ENCODE measurements around the gene PSMA8. TPM values are rescaled to one million over a fixed set of nuclear protein-coding genes. Genes with fewer than 3 reads are reported as not detected.
"Not testable (repeated sequence)": the region's sequence is repeated elsewhere in the genome, so short reads cannot be mapped to it uniquely, and the experiment has no call there.

PSMA8 gene
- total and polyA plus RNA-seq, 10 donors = 0.34 to 1.4 (median 0.77) TPM; not detected in 3

DNA sequence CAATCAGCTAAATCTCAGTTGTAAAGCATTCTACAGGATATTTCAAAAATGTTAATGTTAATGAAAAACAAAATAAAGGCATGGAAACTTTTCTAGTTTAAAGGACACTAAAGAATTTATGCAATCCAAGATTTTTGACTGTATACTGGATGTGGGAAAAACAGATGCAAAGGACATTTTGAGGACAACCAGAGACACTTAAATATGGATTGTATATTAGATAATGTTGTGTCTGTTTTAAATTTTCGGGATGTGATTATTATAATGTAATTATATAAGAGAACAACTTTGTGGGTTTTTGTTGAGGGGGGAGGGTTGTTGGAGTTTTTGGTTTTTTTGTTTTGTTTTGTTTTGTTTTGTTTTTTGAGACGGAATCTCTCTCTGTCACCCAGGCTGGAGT is 30.9 kb downstream of the PSMA8 start:
- intact Hi-C loops (cut with DNase I; ENCODE audit: low total_unique reads) = no loop called here
- no peaks in the 10 kb centered on the region for H3K27me3 ChIP-seq (replicated peaks in 1 of 7)
- TF ChIP-seq POLR2AphosphoS5 (IDR thresholded peaks at IDR 0.05) (no peak), CTCF (IDR thresholded peaks at IDR 0.05 in 8 of 11, conservative IDR thresholded peaks at IDR 0.05 in 3 of 11) (no peak), POLR2A (IDR thresholded peaks at IDR 0.05) (no peak)
- H3K9me3 ChIP-seq = no peaks in the 10 kb centered on the region
- H3K4me1 ChIP-seq = peaks cover 0 to 7% (median 0%) of the 10 kb centered on the region in 6 donors
- no peaks in the 10 kb centered on the region for H3K36me3 ChIP-seq
- no peak overlapping the region for H3K27ac ChIP-seq
- WGBS, 5 donors = 89 to 100% (median 95%) methylated on average over 2 of the region's 2 CpGs
- DNase-seq = no peak
- H3K4me3 ChIP-seq = no peak overlapping the region

DNA sequence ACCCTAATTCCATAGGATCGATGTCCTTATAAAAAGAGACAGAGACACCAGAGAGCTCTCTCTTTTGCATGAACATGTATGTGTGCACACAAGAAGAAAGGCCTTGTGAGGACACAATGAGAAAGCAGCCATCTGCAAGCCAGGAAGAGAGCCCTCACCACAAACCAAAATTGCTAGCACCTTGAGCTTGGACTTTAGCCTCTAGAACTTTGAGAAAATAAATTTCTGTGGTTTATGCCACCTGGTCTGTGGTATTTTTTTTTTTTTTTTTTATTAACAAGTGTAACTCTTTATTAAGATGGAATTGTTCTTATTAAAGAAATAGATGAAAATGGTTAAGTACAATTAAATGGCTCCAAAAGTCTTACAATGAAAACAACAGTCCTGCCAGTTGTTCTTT is 33.9 kb downstream of the PSMA8 start:
- H3K36me3 ChIP-seq; H3K27ac ChIP-seq; H3K4me1 ChIP-seq; DNase-seq; H3K27me3 ChIP-seq (replicated peaks in 1 of 7); H3K4me3 ChIP-seq; H3K9me3 ChIP-seq; intact Hi-C loops (cut with DNase I; ENCODE audit: low total_unique reads): not testable (repeated sequence)
- 69 to 90% (median 84%) methylated on average over 1 of the region's 1 CpG for WGBS, 5 donors

DNA sequence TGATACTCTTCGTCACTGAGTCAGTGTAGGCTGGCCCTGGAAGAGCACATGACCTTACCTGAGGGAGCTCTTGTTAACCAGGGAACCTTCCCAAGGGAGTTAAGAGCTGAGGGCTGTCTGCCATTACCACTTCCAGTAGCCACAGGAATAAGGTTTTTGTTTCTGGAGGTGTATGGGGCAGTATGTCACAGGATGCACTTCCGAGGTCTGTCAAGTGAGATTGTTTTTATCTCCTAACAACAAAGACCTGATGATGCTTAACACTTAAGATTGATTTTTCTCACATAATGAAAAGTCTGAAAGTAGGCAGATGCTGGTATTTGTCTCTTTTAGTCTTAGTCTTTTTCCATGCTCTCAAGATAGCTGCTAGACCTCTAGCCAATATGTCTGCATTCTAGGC is 41.8 kb downstream of the PSMA8 start:
- 55 to 95% (median 80%) methylated on average over 2 of the region's 2 CpGs for WGBS, 5 donors
- intact Hi-C loops (cut with DNase I; ENCODE audit: low total_unique reads) = no loop called here
- H3K36me3 ChIP-seq = no peaks in the 10 kb centered on the region

GRCh38 chr18:26176134-26176533 is 42.5 kb downstream of the PSMA8 start:
- H3K36me3 ChIP-seq = no peaks in the 10 kb centered on the region
- no peaks in the 10 kb centered on the region for H3K27me3 ChIP-seq (replicated peaks in 1 of 7)
- no peak for DNase-seq
- TF ChIP-seq POLR2A (IDR thresholded peaks at IDR 0.05) (no peak), POLR2AphosphoS5 (IDR thresholded peaks at IDR 0.05) (no peak), CTCF (IDR thresholded peaks at IDR 0.05 in 8 of 11, conservative IDR thresholded peaks at IDR 0.05 in 3 of 11) (no peak)
- H3K4me3 ChIP-seq = no peak overlapping the region
- no peak overlapping the region for H3K27ac ChIP-seq
- H3K4me1 ChIP-seq = no peaks in the 10 kb centered on the region
- intact Hi-C loops (cut with DNase I; ENCODE audit: low total_unique reads) = no loop called here
- H3K9me3 ChIP-seq = no peaks in the 10 kb centered on the region

More for the DNA sequence above, 41.8 kb downstream of the PSMA8 start:
- Histone ChIP-seq H3K27ac (no peak overlapping the region), H3K4me1 (no peaks in the 10 kb centered on the region), H3K9me3 (no peaks in the 10 kb centered on the region), H3K4me3 (no peak overlapping the region), H3K27me3 (replicated peaks in 1 of 7) (no peaks in the 10 kb centered on the region)
- DNase-seq = no peak
- no peak for TF ChIP-seq CTCF (IDR thresholded peaks at IDR 0.05 in 8 of 11, conservative IDR thresholded peaks at IDR 0.05 in 3 of 11)
- TF ChIP-seq POLR2A (IDR thresholded peaks at IDR 0.05) = no peak
- no peak for TF ChIP-seq POLR2AphosphoS5 (IDR thresholded peaks at IDR 0.05)

DNA sequence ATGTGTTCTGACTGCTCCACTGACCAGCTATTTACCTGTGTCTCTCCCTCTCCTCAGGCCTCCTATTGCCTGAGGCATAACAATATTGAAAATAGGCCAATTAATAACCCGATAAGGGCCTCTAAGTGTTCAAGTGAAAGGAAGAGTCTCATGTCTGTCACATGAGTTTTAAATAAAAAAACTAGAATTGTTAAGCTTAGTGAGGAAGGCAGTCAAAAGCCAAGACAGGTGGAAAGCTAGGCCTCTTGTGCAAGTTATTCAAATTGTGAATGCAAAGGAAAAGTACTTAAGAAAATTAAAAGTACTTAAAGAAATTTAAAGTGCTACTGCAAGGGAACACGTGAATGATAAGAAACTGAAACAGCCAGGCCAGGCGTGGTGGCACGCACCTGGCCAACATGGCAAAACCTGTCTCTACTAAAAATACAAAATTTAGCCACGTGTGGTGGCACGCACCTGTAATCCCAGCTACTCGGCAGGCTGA is 47.7 kb downstream of the PSMA8 start:
- no peak for DNase-seq
- Histone ChIP-seq H3K4me1 (no peaks in the 10 kb centered on the region), H3K27ac (peak overlapping the region in 1 of 8 donors; percentile 34), H3K9me3 (no peaks in the 10 kb centered on the region), H3K27me3 (replicated peaks in 1 of 7) (no peaks in the 10 kb centered on the region), H3K36me3 (no peaks in the 10 kb centered on the region), H3K4me3 (no peak overlapping the region)
- TF ChIP-seq POLR2AphosphoS5 (IDR thresholded peaks at IDR 0.05) (peak in 1 of 3 donors; percentile 33), CTCF (IDR thresholded peaks at IDR 0.05 in 8 of 11, conservative IDR thresholded peaks at IDR 0.05 in 3 of 11) (no peak)
- WGBS, 5 donors = 77 to 84% (median 81%) methylated on average over 7 of the region's 7 CpGs
- intact Hi-C loops (cut with DNase I; ENCODE audit: low total_unique reads) = no loop called here
